ENCODE measurements around the gene RAP1GDS1.

DNA sequence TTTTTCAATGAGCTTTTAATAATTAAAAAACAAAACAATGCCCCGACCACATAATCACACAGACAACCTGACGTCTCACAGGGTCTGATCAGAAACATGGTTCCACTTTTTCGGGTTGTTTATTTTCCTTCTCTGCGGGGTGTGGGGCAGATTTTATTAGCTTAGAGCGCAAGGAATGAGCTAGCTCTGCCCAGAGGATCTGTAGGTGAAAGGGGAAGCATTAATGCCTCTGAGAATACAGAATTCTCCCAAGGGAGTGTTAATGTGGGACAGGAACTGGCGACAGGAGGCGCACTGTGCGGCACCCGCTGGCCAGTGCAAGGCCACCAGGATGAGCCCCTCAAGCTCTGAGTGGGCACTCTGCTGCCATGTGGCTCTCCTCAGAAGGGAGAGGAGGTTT, 215.7 kb downstream of the RAP1GDS1 start:
- TF ChIP-seq POLR2A (IDR thresholded peaks at IDR 0.05) (no peak), EP300 (IDR thresholded peaks at IDR 0.05) (no peak)
- TF ChIP-seq, protein P1, sequence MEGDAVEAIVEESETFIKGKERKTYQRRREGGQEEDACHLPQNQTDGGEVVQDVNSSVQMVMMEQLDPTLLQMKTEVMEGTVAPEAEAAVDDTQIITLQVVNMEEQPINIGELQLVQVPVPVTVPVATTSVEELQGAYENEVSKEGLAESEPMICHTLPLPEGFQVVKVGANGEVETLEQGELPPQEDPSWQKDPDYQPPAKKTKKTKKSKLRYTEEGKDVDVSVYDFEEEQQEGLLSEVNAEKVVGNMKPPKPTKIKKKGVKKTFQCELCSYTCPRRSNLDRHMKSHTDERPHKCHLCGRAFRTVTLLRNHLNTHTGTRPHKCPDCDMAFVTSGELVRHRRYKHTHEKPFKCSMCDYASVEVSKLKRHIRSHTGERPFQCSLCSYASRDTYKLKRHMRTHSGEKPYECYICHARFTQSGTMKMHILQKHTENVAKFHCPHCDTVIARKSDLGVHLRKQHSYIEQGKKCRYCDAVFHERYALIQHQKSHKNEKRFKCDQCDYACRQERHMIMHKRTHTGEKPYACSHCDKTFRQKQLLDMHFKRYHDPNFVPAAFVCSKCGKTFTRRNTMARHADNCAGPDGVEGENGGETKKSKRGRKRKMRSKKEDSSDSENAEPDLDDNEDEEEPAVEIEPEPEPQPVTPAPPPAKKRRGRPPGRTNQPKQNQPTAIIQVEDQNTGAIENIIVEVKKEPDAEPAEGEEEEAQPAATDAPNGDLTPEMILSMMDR (IDR thresholded peaks at IDR 0.05) = no peak
